Smooth muscle cell (in vitro differentiated cells): ENCODE data around the gene VIPR1. TPM values are rescaled to one million over a fixed set of nuclear protein-coding genes. Genes with fewer than 3 reads are reported as not detected.

ENCODE experiments used
- DNase-seq: peaks from one replicate; lab custom pipeline; 2025; ENCODE audit not compliant: unreplicated experiment; lab: John Stamatoyannopoulos, UW
- H2AFZ ChIP-seq: fragments of 200-600 bp; sonication (generic); 2 replicates; pipeline ENCODE4 v1.6.0; 2016; ENCODE audit warnings: antibody characterized with exemption, low read depth, mild to moderate bottlenecking
- H3F3A ChIP-seq: fragments of 200-600 bp; sonication (generic); 2 replicates; pipeline ENCODE4 v1.6.0; 2017; ENCODE audit warnings: antibody characterized with exemption, low read depth
- H3K27ac ChIP-seq: fragments of 200-600 bp; sonication (generic); 2 replicates; pipeline ENCODE4 v1.5.1; 2016; ENCODE audit warnings: low read depth, mild to moderate bottlenecking
- H3K27me3 ChIP-seq: fragments of 200-600 bp; sonication (generic); 2 replicates; pipeline ENCODE4 v1.6.1; 2016; ENCODE audit warnings: low read depth, mild to moderate bottlenecking
- H3K36me3 ChIP-seq: fragments of 200-600 bp; sonication (generic); 2 replicates; pipeline ENCODE4 v1.5.1; 2016; ENCODE audit warnings: low read depth
- H3K4me1 ChIP-seq: fragments of 200-600 bp; sonication (generic); 2 replicates; pipeline ENCODE4 v1.5.1; 2016; ENCODE audit warnings: low read depth
- H3K4me2 ChIP-seq: fragments of 200-600 bp; sonication (generic); 2 replicates; pipeline ENCODE4 v1.6.0; 2016; ENCODE audit warnings: mild to moderate bottlenecking
- H3K4me3 ChIP-seq: fragments of 200-600 bp; sonication (generic); 2 replicates; pipeline ENCODE4 v1.5.1; 2016; ENCODE audit warnings: mild to moderate bottlenecking
- H3K79me2 ChIP-seq: fragments of 200-600 bp; sonication (generic); 2 replicates; pipeline ENCODE4 v1.6.0; 2016; ENCODE audit warnings: low read depth, mild to moderate bottlenecking
- H3K9ac ChIP-seq: fragments of 200-600 bp; sonication (generic); 2 replicates; pipeline ENCODE4 v1.6.0; 2016; ENCODE audit warnings: low read depth
- H3K9me3 ChIP-seq: fragments of 200-600 bp; sonication (generic); replicated peaks from 2 replicates; pipeline ENCODE4 v1.5.1; 2016; ENCODE audit warnings: low read depth
- H4K20me1 ChIP-seq: fragments of 200-600 bp; sonication (generic); 2 replicates; pipeline ENCODE4 v1.6.0; 2016; ENCODE audit warnings: low read depth
- CTCF ChIP-seq: fragments of 200-600 bp; sonication (generic); IDR thresholded peaks from 2 replicates; pipeline ENCODE4 v1.5.1; 2017; ENCODE audit warnings: borderline replicate concordance, mild to moderate bottlenecking, antibody characterized with exemption; ENCODE audit not compliant: insufficient read depth, poor library complexity, severe bottlenecking
- WGBS: methylation state at CpG from one replicate; pipeline ENCODE4 v1.1.7; 2016; ENCODE audit warnings: low lambda C conversion rate; 5-methylcytosine and 5-hydroxymethylcytosine counted together
- polyA plus RNA-seq: library from polyadenylated mRNA; unstranded; fragments of >200 nt; fragmentation: Nextera tagmentation; extraction: Ambion mirVana; gene quantifications from 2 replicates; pipeline ENCODE4 v1.2.1, GENCODE V29; 2016
- total RNA-seq: library from RNA; depleted of rRNA; stranded (reverse); fragments of >200 nt; gene quantifications from 2 replicates; pipeline ENCODE4 v1.2.3, GENCODE V29; 2014

VIPR1 gene
- total and polyA plus RNA-seq, 2 experiments from 2014 or later: 0.86 to 1.3 TPM

- Histone ChIP-seq H4K20me1 (no peaks in the 10 kb centered on the region), H3K9me3 (no peaks in the 10 kb centered on the region), H2AFZ (no peak overlapping the region), H3K79me2 (no peaks in the 10 kb centered on the region), H3K4me3 (no peak overlapping the region), H3K4me1 (no peaks in the 10 kb centered on the region), H3K9ac (no peak overlapping the region), H3K36me3 (no peaks in the 10 kb centered on the region), H3K4me2 (no peak overlapping the region), H3K27me3 (no peaks in the 10 kb centered on the region), H3F3A (no peaks in the 10 kb centered on the region), H3K27ac (no peak overlapping the region)
- TF ChIP-seq CTCF: no peak
- WGBS: 91% methylated on average over 13 of the region's 13 CpGs
- no peak for DNase-seq
Measured at GRCh38 chr3:42525736-42526345, 23.4 kb downstream of the VIPR1 start.

GRCh38 chr3:42526616-42527367 lies 24.3 kb downstream of the VIPR1 start:
- DNase-seq: no peak
- Histone ChIP-seq H4K20me1 (no peaks in the 10 kb centered on the region), H3K4me3 (no peak overlapping the region), H2AFZ (no peak overlapping the region), H3K27ac (no peak overlapping the region), H3K9me3 (no peaks in the 10 kb centered on the region), H3K79me2 (no peaks in the 10 kb centered on the region), H3K27me3 (no peaks in the 10 kb centered on the region), H3K9ac (no peak overlapping the region), H3F3A (no peaks in the 10 kb centered on the region), H3K4me1 (no peaks in the 10 kb centered on the region), H3K36me3 (no peaks in the 10 kb centered on the region), H3K4me2 (no peak overlapping the region)
- TF ChIP-seq CTCF: no peak
- WGBS: 83% methylated on average over 15 of the region's 15 CpGs

- H3K9me3 ChIP-seq: no peaks in the 10 kb centered on the region
- no peak overlapping the region for H3K4me3 ChIP-seq
- DNase-seq: no peak
- H2AFZ ChIP-seq: no peak overlapping the region
- no peak overlapping the region for H3K27ac ChIP-seq
- no peak overlapping the region for H3K9ac ChIP-seq
- H3K4me2 ChIP-seq: no peak overlapping the region
- H3K36me3 ChIP-seq: no peaks in the 10 kb centered on the region
- no peak for TF ChIP-seq CTCF
- WGBS: 96% methylated on average over 9 of the region's 11 CpGs
- no peaks in the 10 kb centered on the region for H3K27me3 ChIP-seq
- H3K79me2 ChIP-seq: no peaks in the 10 kb centered on the region
- H3F3A ChIP-seq: no peaks in the 10 kb centered on the region
- H4K20me1 ChIP-seq: no peaks in the 10 kb centered on the region
- no peaks in the 10 kb centered on the region for H3K4me1 ChIP-seq
Measured at GRCh38 chr3:42527368-42527917, 25.0 kb downstream of the VIPR1 start.
